HFF-Myc (cell line): ENCODE results near the gene ASPHD2.

Experiments used
- DNase-seq: peaks from one replicate; pipeline ENCODE4 v3.0.0-alpha.2; 2011; ENCODE audit warnings: low read depth; ENCODE audit errors: extremely low read depth
- H3K4me3 ChIP-seq: replicated peaks from 2 replicates; pipeline ENCODE4 v1.5.1; 2011; ENCODE audit warnings: low read depth, mild to moderate bottlenecking, control low read depth, low read length
- CTCF ChIP-seq: IDR thresholded peaks from 2 replicates; pipeline ENCODE4 v1.5.1; 2012; ENCODE audit warnings: mild to moderate bottlenecking, low read depth, low read length, control low read depth; ENCODE audit errors: missing control alignments

The ASPHD2 gene

DNA sequence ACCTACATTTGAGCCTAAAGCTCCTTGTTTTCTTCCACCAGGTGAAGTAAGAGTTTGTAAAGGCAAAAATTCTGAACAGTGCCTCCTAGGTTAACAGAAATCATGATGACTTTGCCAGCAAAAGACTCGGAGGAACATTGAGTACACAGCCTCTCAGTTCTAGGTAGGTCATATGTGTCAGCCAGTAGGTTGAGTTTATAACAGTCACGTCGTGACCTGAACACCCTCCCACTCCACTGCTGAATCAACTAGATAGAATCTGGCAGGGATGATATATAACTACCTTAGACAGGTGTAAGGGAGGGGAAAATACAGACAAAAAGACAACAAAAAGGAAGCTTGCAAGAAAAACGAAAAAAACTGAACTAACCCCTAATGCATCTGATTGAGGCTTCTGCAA, 12.8 kb upstream of the ASPHD2 start:
- no peak for TF ChIP-seq CTCF
- H3K4me3 ChIP-seq = no peak overlapping the region
- no peak for DNase-seq

DNA sequence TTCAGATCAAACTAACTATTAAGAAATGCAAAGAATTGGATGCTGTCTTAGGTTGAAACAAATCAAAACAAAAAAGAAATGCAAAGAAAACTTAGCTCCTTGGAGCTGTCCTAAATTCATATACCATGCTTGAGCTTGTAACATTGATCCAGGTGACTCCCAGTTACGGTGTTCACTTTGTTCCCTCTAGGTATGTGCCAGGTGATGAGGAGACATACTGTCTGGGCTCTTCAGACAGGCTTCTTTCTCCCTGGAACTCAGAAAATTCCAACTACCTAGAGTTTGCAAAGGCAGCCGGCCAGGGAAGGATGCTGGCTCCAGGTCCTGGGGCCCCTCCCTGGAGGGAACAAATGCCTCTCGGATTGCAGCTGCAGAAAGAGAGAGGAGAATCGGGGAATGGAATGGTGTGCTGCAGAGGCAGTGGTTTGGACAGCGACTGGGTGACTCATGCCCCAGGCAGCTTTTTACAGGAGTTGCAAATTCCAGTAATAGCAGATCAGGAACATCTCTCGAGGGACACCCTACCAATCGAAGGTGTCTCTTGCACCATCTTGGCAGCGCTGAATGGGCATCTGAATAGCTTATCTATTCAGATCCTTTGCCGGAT, 12.3 kb upstream of the ASPHD2 start:
- no peak overlapping the region for H3K4me3 ChIP-seq
- DNase-seq = peak; percentile 37
- TF ChIP-seq CTCF = no peak

DNA sequence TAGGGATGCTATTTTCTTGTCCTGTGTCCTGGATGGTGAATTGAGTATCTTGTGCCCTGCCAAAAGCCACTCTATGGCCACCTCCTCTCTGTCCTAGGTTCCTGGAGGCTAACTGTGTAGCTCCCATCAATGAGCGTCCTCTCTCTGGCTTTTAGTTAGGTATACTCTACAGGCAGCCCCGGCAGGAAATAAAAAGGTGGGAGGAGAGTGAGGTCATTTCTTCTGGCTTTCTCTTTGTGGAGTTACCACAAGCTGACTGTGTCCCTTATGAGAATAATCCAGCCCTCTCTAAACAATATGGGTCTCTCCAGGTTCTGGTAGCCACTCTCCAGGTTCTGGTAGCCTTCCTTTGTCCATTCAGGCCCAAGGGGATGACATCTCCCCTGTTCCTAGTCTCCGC, 11.7 kb upstream of the ASPHD2 start:
- no peak for TF ChIP-seq CTCF
- no peak for DNase-seq
- no peak overlapping the region for H3K4me3 ChIP-seq

DNA sequence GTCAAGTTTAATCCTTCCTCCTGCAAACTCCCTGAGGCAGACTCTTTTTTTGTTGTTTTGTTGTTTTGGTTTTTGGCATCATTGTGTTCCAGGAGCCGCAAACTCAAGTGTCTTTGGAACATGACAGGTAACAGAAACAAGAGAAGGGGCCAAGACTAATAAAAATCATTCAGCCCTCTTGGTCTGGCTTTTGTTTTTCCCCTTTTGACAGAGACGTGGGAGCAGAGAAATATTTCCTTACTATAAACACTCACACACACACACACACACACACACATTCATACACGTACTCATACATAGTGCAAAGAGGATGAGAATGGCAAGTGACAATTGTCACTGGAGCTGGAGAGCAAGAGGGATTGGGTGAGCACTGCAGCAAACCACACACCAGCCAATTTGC, 10.4 kb upstream of the ASPHD2 start:
- no peak for TF ChIP-seq CTCF
- no peak for DNase-seq

GRCh38 chr22:26426924-26427323, 2.1 kb upstream of the ASPHD2 start:
- no peak overlapping the region for H3K4me3 ChIP-seq
- no peak for DNase-seq
- no peak for TF ChIP-seq CTCF

More for the DNA sequence above, 10.4 kb upstream of the ASPHD2 start:
- no peak overlapping the region for H3K4me3 ChIP-seq

DNA sequence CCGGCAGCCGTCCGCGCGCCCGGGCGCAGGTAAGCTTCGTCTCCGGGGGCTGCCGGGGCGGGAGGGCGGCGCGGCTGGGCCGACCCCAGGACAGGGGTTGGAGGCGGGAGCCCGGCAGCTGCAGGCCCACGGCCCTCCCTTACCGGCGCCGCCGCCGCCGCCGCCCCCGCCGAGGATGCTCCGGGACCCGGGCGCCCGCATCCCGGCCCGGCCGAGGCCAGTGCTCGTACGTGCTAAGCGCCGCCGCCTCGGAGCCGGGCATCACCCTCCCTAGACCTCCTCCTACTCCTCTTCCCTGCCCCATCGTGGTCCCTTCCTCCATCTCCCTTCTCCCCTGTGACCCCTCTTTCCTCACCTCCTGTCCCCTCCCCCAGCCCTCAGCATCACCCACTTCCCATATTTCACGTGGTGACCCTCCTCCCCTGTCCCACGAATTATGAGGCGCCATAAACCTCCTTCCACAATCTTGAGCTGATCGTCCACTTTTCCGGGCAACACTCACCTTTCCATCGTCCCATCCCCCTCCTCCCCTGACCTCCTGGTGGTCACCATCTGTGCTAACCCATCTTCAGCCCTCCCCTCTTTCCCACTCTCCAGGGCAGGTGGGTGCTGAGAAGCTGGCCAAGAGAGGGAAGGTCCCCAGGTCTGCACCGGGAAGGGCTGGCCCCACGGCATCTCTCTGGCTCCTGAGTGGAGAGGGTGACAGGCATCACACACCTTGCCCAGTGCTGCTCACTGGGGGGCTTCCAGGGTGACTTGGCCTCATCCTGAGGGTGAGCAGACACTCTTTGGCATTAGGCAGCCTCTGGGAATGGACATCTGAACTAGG, 612 bp downstream of the ASPHD2 start:
- H3K4me3 ChIP-seq = peak overlapping the region; percentile 51
- no peak for DNase-seq

More for the DNA sequence above, 612 bp downstream of the ASPHD2 start:
- TF ChIP-seq CTCF = no peak
